Gastrocnemius medialis (tissue), 4 donors: ENCODE data around the gene COLGALT1.

Source experiments
- POLR2A ChIP-seq, 2 donors: fragments of 450-650 bp; IDR thresholded peaks; one replicate each; pipeline ENCODE4 v1.6.1; 2017; ENCODE audit warnings: antibody characterized with exemption in 2 of 2, mild to moderate bottlenecking in 2 of 2, moderate library complexity in 2 of 2
- TF ChIP-seq, protein P1 (sequence below), 5 experiments: fragments of 450-650 bp in 3 of 5; fragments of 200-600 bp in 2 of 5; sonication (generic) in 2 of 5; IDR thresholded peaks in 4 of 5; conservative IDR thresholded peaks in 1 of 5; 1 replicate in 4 of 5; 2 replicates in 1 of 5; pipeline ENCODE4 v1.5.1; 2016 to 2019; ENCODE audit warnings: antibody characterized with exemption in 5 of 5, mild to moderate bottlenecking in 3 of 5, moderate library complexity in 3 of 5

DNA sequence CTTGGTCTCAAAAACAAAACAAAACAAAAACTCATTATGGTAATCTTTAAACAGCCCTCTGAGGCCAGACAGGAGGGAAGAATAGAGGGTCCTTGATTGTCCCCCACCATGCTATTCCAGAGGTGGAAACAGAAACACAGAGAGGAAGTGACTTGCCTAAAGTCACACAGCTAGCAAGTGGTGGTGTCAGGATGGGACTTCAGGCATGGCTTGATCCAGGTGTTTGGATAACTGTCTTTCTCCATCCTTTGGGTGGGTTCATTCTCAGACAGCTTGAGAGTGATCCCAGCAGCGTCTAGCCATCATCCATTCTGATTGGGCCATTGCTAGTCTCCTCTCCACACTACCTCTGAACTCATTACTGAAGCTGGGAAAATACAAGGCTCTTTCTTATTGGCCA lies 12.5 kb downstream of the COLGALT1 start:
- TF ChIP-seq, protein P1, sequence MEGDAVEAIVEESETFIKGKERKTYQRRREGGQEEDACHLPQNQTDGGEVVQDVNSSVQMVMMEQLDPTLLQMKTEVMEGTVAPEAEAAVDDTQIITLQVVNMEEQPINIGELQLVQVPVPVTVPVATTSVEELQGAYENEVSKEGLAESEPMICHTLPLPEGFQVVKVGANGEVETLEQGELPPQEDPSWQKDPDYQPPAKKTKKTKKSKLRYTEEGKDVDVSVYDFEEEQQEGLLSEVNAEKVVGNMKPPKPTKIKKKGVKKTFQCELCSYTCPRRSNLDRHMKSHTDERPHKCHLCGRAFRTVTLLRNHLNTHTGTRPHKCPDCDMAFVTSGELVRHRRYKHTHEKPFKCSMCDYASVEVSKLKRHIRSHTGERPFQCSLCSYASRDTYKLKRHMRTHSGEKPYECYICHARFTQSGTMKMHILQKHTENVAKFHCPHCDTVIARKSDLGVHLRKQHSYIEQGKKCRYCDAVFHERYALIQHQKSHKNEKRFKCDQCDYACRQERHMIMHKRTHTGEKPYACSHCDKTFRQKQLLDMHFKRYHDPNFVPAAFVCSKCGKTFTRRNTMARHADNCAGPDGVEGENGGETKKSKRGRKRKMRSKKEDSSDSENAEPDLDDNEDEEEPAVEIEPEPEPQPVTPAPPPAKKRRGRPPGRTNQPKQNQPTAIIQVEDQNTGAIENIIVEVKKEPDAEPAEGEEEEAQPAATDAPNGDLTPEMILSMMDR (IDR thresholded peaks at IDR 0.05 in 4 of 5, conservative IDR thresholded peaks at IDR 0.05 in 1 of 5): no peak
- no peak for TF ChIP-seq POLR2A (IDR thresholded peaks at IDR 0.05)
